SHP77 treated with DMSO at 0.1 percent for 48 hours (cell line): ENCODE data around the gene PFDN6.

ENCODE experiments used
- DNase-seq: peaks from one replicate; lab custom pipeline; 2025; lab: John Stamatoyannopoulos, UW

The PFDN6 gene

GRCh38 chr6:33295621-33296369 lies 6.4 kb downstream of the PFDN6 start:
- no peak for DNase-seq

DNA sequence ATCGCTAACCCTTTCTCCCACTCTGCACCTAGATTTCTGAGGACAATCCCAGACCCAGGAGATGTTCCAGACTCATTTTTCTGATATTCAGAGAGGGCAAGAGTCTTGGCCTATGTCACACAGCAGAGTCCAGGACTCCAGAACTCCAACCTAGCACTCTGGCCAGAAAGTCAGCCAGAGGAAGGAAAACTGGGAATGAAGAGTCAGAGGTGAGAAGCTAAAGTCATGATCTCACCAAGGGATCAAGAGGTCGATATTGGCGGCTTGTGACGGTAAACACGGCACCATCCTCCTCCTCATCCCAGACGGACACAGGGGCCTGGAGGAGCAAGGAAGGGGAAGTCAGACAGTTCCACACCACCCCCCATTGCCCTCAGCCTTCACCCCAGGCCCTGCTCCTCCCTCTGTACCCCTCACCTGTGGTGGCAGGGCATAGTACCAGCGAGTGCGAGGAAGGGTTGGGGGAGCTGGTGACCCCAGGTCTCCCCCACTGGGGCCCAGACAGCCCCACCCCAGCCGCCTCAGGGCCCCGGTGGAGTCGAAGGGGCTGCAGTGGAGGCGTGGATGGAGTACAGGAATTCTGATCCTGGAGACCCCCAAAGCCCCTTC lies 7.5 kb downstream of the PFDN6 start:
- no peak for DNase-seq

DNA sequence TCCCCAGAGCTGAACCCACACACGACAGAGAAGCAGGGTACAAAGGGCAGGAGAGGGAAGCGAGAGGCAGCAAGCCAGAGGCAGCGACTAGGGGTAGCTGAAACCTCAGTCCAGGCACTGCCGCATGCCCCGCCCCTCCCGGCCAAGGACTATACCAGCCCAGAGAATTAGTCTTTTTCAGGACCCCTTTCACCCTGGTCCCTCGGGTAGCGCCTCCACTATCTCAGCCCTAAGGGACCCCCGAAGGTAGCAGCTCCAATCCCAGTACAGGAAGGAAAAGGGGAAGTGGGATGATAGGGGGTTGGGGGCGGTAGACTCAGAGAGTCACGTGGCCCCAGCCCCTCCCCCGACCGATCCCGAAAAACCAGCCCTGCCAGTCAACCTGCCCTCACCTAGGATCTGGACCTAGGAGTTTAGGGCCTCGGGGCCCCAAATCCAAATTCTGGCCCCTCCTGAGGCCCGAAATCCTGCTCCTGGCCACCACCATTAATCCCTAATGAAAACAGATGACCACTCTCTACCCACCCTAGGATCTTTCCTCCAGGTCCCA lies 8.1 kb downstream of the PFDN6 start:
- DNase-seq = no peak

- no peak for DNase-seq
These were observed 8.8 kb downstream of the PFDN6 start for GRCh38 chr6:33297956-33298772.

DNA sequence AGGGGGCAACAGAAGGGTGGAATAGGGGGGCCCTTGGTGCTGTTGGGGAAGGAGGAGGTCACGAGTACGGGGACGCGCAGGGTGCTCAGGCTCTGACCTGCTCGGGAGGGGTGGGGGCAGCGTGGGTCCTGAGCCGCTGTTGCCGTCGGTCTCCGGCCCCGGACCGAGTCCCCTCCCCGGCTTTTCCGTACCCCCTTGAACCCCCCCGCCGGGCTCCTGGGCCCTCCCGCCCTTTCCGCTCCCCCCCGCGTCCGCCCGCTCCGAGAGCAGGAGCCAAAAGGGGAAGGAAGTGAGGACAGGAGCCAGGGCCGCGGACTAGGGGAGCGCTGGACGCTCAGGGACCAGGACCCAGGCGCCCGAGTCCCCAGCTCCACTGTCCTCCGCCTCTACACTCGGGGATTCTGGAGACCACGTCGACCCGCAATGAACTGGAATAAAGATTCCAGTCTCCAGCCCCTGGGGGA lies 9.4 kb downstream of the PFDN6 start, which contains the start of gene RGL2:
RGL2 (minus strand) TSS at position 170 of the 464 bp plus-strand sequence. CDS start 332 bp downstream, outside the sequence.
- DNase-seq = no peak

GRCh38 chr6:33299237-33299944 lies 10.0 kb downstream of the PFDN6 start:
- peak; percentile 69 for DNase-seq

GRCh38 chr6:33301877-33302276 lies 12.5 kb downstream of the PFDN6 start:
- no peak for DNase-seq

DNA sequence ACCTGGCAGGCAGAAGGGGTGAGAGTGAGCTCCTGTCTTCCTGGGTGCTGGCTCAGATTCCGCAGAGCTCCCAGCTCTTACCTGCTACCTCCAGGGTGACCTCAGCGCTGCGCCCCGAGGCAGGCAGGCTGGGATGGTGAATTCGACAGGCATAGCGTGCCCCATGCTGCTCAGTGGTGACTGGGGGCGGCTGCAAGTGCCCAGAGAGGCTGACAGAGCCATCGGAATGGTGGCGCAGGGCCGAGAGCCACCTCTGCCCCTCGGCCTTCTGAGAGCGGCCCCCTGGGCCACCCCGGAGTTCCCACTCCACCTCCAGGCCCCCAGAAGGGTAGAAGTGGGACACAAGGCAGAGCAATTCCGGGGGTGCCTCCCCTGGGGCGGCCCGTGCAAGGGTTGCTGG lies 14.8 kb downstream of the PFDN6 start:
- no peak for DNase-seq

DNA sequence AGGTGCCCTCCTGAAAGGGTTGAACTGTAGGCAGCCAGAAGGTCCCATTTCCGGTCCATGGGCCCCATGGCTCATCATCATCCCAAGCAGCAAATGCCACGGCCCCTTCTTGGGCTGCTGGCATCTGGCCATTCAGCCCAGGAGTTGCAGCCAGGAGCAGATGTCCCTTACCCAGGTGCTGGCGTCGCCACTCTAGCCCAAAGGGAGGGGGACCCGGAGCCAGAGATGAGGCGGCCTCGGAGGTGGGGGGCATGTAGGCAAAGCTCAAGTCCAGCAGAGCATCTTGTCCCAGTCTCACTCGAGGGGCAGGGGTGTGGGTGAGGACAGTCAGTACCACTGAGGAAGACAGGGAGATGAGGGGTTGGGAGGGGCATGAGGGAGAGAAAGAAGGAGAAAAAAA lies 15.7 kb downstream of the PFDN6 start:
- no peak for DNase-seq

- DNase-seq = no peak
These were observed 17.0 kb downstream of the PFDN6 start for GRCh38 chr6:33306356-33306755.

DNA sequence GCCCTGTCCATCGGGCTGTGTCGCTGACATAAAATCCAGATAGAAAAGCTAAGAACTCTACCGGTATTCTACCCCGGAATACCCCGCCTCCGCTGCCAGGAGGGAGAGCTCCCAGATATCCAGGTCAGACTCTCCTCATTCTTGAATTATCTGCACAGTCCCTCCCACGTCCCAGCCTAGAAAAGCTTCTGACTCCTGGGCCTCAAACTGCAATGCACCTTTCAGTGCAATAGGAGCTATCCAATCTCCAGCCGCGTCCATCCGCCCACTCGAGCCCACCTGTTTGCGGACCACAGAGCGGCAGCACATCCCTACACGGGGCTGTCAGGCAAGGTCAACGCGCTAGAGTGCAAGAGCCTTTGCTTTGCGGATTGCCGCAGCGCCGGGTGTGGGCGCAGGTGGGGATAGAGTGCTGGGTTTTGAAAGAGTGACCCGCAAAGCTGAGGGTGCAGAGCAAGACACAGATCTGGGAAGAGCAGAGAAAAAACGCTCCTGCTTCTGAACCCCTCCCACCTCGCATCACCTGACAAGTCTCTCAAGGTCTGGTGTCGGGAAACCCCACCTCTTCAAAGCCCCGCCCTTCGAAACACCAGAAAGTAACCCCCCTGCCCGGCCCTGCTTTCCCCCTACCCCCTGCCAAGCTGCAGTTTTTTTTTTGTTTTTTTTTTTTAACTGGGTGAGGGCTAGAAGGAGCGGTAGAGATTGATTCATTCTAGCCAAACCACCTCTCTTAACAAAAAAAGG lies 23.1 kb downstream of the PFDN6 start:
- peak; percentile 40 for DNase-seq

- DNase-seq = peak; percentile 9
These were observed 23.8 kb downstream of the PFDN6 start for GRCh38 chr6:33313105-33313708.

GRCh38 chr6:33313709-33314514 lies 24.5 kb downstream of the PFDN6 start, which contains the start of gene TAPBP:
TSS of gene TAPBP (minus strand) at chr6:33314078. CDS start at chr6:33314041, 37 bp downstream.
- no peak for DNase-seq

- DNase-seq = no peak
These were observed 25.1 kb downstream of the PFDN6 start for GRCh38 chr6:33314515-33314942.

DNA sequence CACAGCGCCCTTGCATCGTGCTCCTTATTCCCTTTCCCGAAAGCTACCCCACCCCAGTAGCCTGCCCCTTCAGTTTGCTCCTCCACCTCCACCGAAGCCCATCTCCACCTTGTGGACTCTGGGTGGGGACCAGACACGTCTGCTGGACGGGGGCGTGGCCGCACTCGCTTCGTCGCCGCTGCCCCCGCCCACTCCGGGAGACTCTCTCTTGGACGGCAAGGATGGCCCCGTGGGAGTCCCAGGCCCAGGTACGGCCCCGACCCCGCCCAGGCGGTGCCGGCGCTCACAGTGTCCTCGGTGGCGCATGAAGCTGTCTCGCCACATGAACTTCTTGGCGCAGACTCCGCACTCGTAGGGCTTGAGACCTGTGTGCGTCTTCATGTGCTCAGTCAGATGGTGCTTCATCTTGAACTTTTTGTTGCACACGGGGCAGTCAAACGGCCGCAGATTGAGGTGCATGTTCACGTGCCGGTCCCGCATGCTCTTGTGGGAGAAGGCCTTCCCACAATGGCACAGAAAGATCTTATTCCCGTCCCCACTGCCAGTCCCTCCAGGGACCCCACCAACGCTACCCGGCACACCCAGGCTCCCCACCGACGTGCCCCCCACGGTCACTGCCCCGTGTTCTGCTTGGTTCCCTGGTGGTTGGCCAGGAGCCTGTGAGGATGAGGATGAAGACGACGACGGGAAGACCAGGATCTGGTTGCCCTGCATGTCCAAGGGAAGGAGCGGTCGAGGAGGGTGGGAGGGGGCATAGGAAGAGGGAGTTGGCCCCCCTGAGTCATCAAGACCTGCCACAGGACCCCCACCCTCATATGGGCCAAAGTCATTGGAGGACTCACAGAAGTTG lies 25.8 kb downstream of the PFDN6 start:
- no peak for DNase-seq

DNA sequence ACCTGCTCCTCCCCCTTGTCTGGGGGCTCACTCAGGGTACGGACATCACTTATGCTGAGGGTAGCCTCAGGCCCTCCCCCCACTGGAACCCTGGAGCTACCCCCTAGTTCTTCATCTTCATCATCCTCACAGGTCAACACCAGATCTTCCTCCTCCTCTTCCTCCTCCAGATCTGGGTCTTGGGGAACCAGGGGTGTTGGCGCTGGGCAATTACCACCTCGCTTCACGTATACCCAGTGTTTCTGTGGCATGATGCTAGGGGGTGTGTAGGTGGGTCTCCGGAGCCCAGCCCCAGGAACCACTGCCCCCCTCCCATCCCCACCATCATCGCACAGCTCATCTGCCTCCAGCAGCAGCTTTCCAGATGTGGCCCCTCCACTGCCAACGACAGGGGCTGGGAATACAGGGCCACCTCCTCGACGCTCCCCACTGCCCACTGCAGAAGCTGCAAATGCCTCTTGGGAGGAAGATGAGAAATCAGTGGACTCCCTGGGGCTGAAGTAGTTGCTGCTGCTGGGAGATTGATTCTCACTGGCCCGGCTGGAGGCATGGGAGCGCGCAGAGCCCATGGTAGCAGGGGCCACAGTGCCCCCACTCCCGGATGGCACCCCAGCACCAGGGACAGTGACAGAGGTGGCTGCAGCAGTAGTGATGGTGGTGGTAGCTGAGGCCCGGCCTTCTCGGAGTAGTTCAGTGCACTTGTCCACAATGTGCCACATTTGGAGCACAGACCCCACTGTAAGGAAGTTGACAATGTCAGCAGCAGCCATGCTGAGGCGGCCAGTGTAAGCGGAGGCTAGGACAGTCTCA lies 26.6 kb downstream of the PFDN6 start:
- DNase-seq = no peak

- peak; percentile 9 for DNase-seq
These were observed 27.4 kb downstream of the PFDN6 start for GRCh38 chr6:33316603-33317418.
